SU-DHL-6 (cell line): ENCODE measurements around the gene MRPL34.

ENCODE experiments used
- CTCF ChIP-seq: fragments of 200-600 bp; sonication (generic); IDR thresholded peaks from one replicate; pipeline ENCODE4 v1.5.1; 2017; ENCODE audit warnings: antibody characterized with exemption, mild to moderate bottlenecking, low read length, moderate library complexity; ENCODE audit not compliant: insufficient read depth, poor library complexity, severe bottlenecking
- EZH2phosphoT487 ChIP-seq: fragments of 200-600 bp; sonication (generic), shearing (Covaris generic); conservative IDR thresholded peaks from 2 replicates; pipeline ENCODE4 v1.6.1; 2018; ENCODE audit warnings: mild to moderate bottlenecking, antibody characterized with exemption, low read length, moderate library complexity, mixed read lengths

- TF ChIP-seq CTCF, result no peak
- no peak for TF ChIP-seq EZH2phosphoT487
Observed at GRCh38 chr19:17351815-17352435, 46.3 kb downstream of the MRPL34 start.
